PC-9 (cell line): Measurements from ENCODE around the gene KIF5C.

ENCODE experiments used
- CTCF ChIP-seq: fragments of 200-600 bp; sonication (generic); conservative IDR thresholded peaks from 2 replicates; pipeline ENCODE4 v1.6.1; 2017; ENCODE audit warnings: mixed run types, antibody characterized with exemption, mild to moderate bottlenecking, moderate library complexity
- EZH2 ChIP-seq: fragments of 200-600 bp; sonication (generic); IDR thresholded peaks from 2 replicates; pipeline ENCODE4 v1.8.0; 2017; ENCODE audit warnings: antibody characterized with exemption, low read depth

GRCh38 chr2:148893906-148894305, 18.9 kb downstream of the KIF5C start:
- TF ChIP-seq CTCF: no peak
- no peak for TF ChIP-seq EZH2
